Urothelium cell line (cell line): ENCODE measurements around the gene ATP6V1A.

ENCODE experiments used
- DNase-seq: peaks from one replicate; pipeline ENCODE4 v3.0.0; 2011; ENCODE audit warnings: low spot score, mixed read lengths
- FAIRE-seq: peaks from 2 replicates; lab custom pipeline; 2011; peaks lifted over from hg19 to GRCh38; lab: Jason Lieb, UNC

Gene ATP6V1A

GRCh38 chr3:113745756-113746547 is 883 bp upstream of the ATP6V1A start, which contains the start of gene NAA50:
Gene NAA50 (minus strand): TSS chr3:113746249. CDS start chr3:113745949, 300 bp downstream.
- peak; percentile 91 for FAIRE-seq
- DNase-seq: peak; percentile 95

- FAIRE-seq (no peak), DNase-seq (peak; percentile 10)
Measured at GRCh38 chr3:113747283-113748046, 630 bp downstream of the ATP6V1A start.

- no peak for FAIRE-seq
- DNase-seq: no peak
Measured at GRCh38 chr3:113751141-113751540, 4.3 kb downstream of the ATP6V1A start.

- no peak for FAIRE-seq
Measured at GRCh38 chr3:113753376-113753985, 6.6 kb downstream of the ATP6V1A start.

GRCh38 chr3:113754494-113755159 is 7.8 kb downstream of the ATP6V1A start:
- FAIRE-seq: no peak
- DNase-seq: no peak

More at GRCh38 chr3:113753376-113753985, 6.6 kb downstream of the ATP6V1A start:
- DNase-seq: no peak

- FAIRE-seq (peak; percentile 27), DNase-seq (no peak)
Measured at GRCh38 chr3:113758389-113759024, 11.7 kb downstream of the ATP6V1A start.

GRCh38 chr3:113764698-113765097 is 17.9 kb downstream of the ATP6V1A start:
- DNase-seq: no peak
- no peak for FAIRE-seq

GRCh38 chr3:113769551-113769950 is 22.7 kb downstream of the ATP6V1A start:
- DNase-seq (peak; percentile 60), FAIRE-seq (no peak)

GRCh38 chr3:113771993-113772392 is 25.2 kb downstream of the ATP6V1A start:
- FAIRE-seq: no peak
- no peak for DNase-seq

GRCh38 chr3:113773381-113773780 is 26.5 kb downstream of the ATP6V1A start:
- no peak for FAIRE-seq

GRCh38 chr3:113775516-113775915 is 28.7 kb downstream of the ATP6V1A start:
- FAIRE-seq (no peak), DNase-seq (no peak)

More at GRCh38 chr3:113773381-113773780, 26.5 kb downstream of the ATP6V1A start:
- no peak for DNase-seq

GRCh38 chr3:113776564-113776963 is 29.7 kb downstream of the ATP6V1A start:
- DNase-seq (no peak), FAIRE-seq (no peak)

- DNase-seq (peak; percentile 53), FAIRE-seq (no peak)
Measured at GRCh38 chr3:113783463-113783862, 36.6 kb downstream of the ATP6V1A start.

- FAIRE-seq (no peak), DNase-seq (no peak)
Measured at GRCh38 chr3:113783980-113784379, 37.1 kb downstream of the ATP6V1A start.

GRCh38 chr3:113791381-113791780 is 44.5 kb downstream of the ATP6V1A start:
- no peak for FAIRE-seq
- no peak for DNase-seq

GRCh38 chr3:113794526-113794925 is 47.7 kb downstream of the ATP6V1A start:
- DNase-seq (no peak), FAIRE-seq (no peak)

- FAIRE-seq: no peak
Measured at GRCh38 chr3:113795693-113796092, 48.9 kb downstream of the ATP6V1A start.

GRCh38 chr3:113802795-113803455 is 56.1 kb downstream of the ATP6V1A start:
- DNase-seq (no peak), FAIRE-seq (no peak)

More at GRCh38 chr3:113795693-113796092, 48.9 kb downstream of the ATP6V1A start:
- no peak for DNase-seq

GRCh38 chr3:113804661-113805060 is 57.8 kb downstream of the ATP6V1A start:
- no peak for FAIRE-seq
- no peak for DNase-seq

GRCh38 chr3:113805249-113805648 is 58.4 kb downstream of the ATP6V1A start:
- no peak for FAIRE-seq
- DNase-seq: no peak
